Ectodermal cell (in vitro differentiated cells): ENCODE results near the gene DNAJC18.
A peak's percentile ranks its signal among the peaks of the same experiment; 100 is the strongest.

Source experiments
- H3K27ac ChIP-seq: 2 replicates; pipeline ENCODE4 v1.7.0; 2013; ENCODE audit warnings: mild to moderate bottlenecking, low read depth, low read length; ENCODE audit not compliant: insufficient read depth, poor library complexity, severe bottlenecking
- H3K27me3 ChIP-seq: 2 replicates; pipeline ENCODE4 v1.7.0; 2013; ENCODE audit warnings: mild to moderate bottlenecking, low read length; ENCODE audit not compliant: insufficient read depth, control insufficient read depth, poor library complexity, severe bottlenecking
- H3K36me3 ChIP-seq: one replicate; pipeline ENCODE4 v1.7.0; 2013; ENCODE audit warnings: low read length; ENCODE audit not compliant: control insufficient read depth, insufficient read depth
- H3K4me1 ChIP-seq: one replicate; pipeline ENCODE4 v1.7.0; 2013; ENCODE audit warnings: low read length; ENCODE audit not compliant: control insufficient read depth, insufficient read depth
- H3K4me3 ChIP-seq: 2 replicates; pipeline ENCODE4 v1.7.0; 2013; ENCODE audit warnings: low read depth, low read length, control low read depth; ENCODE audit not compliant: insufficient read depth
- H3K9me3 ChIP-seq: 2 replicates; pipeline ENCODE4 v1.7.0; 2013; ENCODE audit warnings: mild to moderate bottlenecking, low read length, moderate library complexity; ENCODE audit not compliant: control insufficient read depth
- WGBS, 2 experiments: methylation state at CpG; one replicate each; pipeline ENCODE4 v1.1.7; 2013; ENCODE audit warnings: missing lambda C conversion rate in 2 of 2; 5-methylcytosine and 5-hydroxymethylcytosine counted together

Gene DNAJC18

GRCh38 chr5:139475865-139476617 lies 36.7 kb upstream of the DNAJC18 start:
- H3K4me1 ChIP-seq = peaks cover 37% of the 10 kb centered on the region
- WGBS, 2 experiments = 96 to 97% methylated on average over 10 to 13 of the region's 13 CpGs
- no peak overlapping the region for H3K4me3 ChIP-seq
- H3K27ac ChIP-seq = no peak overlapping the region
- H3K36me3 ChIP-seq = no peaks in the 10 kb centered on the region
- no peaks in the 10 kb centered on the region for H3K27me3 ChIP-seq
- no peaks in the 10 kb centered on the region for H3K9me3 ChIP-seq

GRCh38 chr5:139474890-139475791 lies 35.8 kb upstream of the DNAJC18 start:
- Histone ChIP-seq H3K9me3 (no peaks in the 10 kb centered on the region), H3K27me3 (no peaks in the 10 kb centered on the region), H3K27ac (no peak overlapping the region), H3K36me3 (no peaks in the 10 kb centered on the region), H3K4me3 (no peak overlapping the region), H3K4me1 (peaks cover 38% of the 10 kb centered on the region)
- WGBS, 2 experiments = 87 to 91% methylated on average over 13 of the region's 13 CpGs

- Histone ChIP-seq H3K9me3 (no peaks in the 10 kb centered on the region), H3K27ac (peak overlapping the region; percentile 62), H3K4me1 (peaks cover 38% of the 10 kb centered on the region), H3K4me3 (no peak overlapping the region), H3K27me3 (no peaks in the 10 kb centered on the region), H3K36me3 (no peaks in the 10 kb centered on the region)
- 91% methylated on average over 2 of the region's 2 CpGs for WGBS, 2 experiments
Observed at GRCh38 chr5:139473565-139473964, 34.2 kb upstream of the DNAJC18 start.

GRCh38 chr5:139473105-139473504 lies 33.8 kb upstream of the DNAJC18 start:
- 17 to 19% methylated on average over 8 of the region's 8 CpGs for WGBS, 2 experiments
- Histone ChIP-seq H3K9me3 (no peaks in the 10 kb centered on the region), H3K27me3 (no peaks in the 10 kb centered on the region), H3K4me1 (peaks cover 38% of the 10 kb centered on the region), H3K4me3 (no peak overlapping the region), H3K36me3 (no peaks in the 10 kb centered on the region), H3K27ac (peak overlapping the region; percentile 62)

GRCh38 chr5:139472386-139473030 lies 33.2 kb upstream of the DNAJC18 start:
- Histone ChIP-seq H3K4me3 (no peak overlapping the region), H3K36me3 (no peaks in the 10 kb centered on the region), H3K9me3 (no peaks in the 10 kb centered on the region), H3K27ac (peak overlapping the region; percentile 62), H3K27me3 (no peaks in the 10 kb centered on the region), H3K4me1 (peaks cover 38% of the 10 kb centered on the region)
- WGBS, 2 experiments = 67 to 70% methylated on average over 14 to 15 of the region's 15 CpGs

GRCh38 chr5:139470821-139471300 lies 31.5 kb upstream of the DNAJC18 start, which contains the start of gene SMIM33:
Gene SMIM33, plus strand, starts transcription at chr5:139471004. Its CDS starts 118 bp downstream, at chr5:139471122.
- H3K9me3 ChIP-seq = no peaks in the 10 kb centered on the region
- WGBS, 2 experiments = 88 to 90% methylated on average over 9 of the region's 9 CpGs
- H3K4me1 ChIP-seq = peaks cover 38% of the 10 kb centered on the region
- no peaks in the 10 kb centered on the region for H3K36me3 ChIP-seq
- H3K4me3 ChIP-seq = no peak within 1 kb of the TSS
- H3K27ac ChIP-seq = no peak within 1 kb of the TSS
- H3K27me3 ChIP-seq = no peaks in the 10 kb centered on the region

- H3K36me3 ChIP-seq = no peaks in the 10 kb centered on the region
- no peak overlapping the region for H3K27ac ChIP-seq
- peaks cover 25% of the 10 kb centered on the region for H3K4me1 ChIP-seq
- 76 to 82% methylated on average over 8 of the region's 8 CpGs for WGBS, 2 experiments
- H3K27me3 ChIP-seq = no peaks in the 10 kb centered on the region
- no peaks in the 10 kb centered on the region for H3K9me3 ChIP-seq
- H3K4me3 ChIP-seq = no peak overlapping the region
Observed at GRCh38 chr5:139468421-139468931, 29.2 kb upstream of the DNAJC18 start.

GRCh38 chr5:139462586-139463276 lies 23.4 kb upstream of the DNAJC18 start, which contains the start of gene ECSCR:
Gene ECSCR, minus strand, starts transcription at chr5:139462743. Its CDS starts 73 bp downstream, at chr5:139462670.
- no peak within 1 kb of the TSS for H3K27ac ChIP-seq
- no peaks in the 10 kb centered on the region for H3K36me3 ChIP-seq
- H3K27me3 ChIP-seq = no peaks in the 10 kb centered on the region
- H3K9me3 ChIP-seq = no peaks in the 10 kb centered on the region
- WGBS, 2 experiments = 73 to 75% methylated on average over 10 of the region's 10 CpGs
- no peak within 1 kb of the TSS for H3K4me3 ChIP-seq
- peaks cover 15% of the 10 kb centered on the region for H3K4me1 ChIP-seq

- H3K27ac ChIP-seq = no peak overlapping the region
- H3K9me3 ChIP-seq = no peaks in the 10 kb centered on the region
- no peaks in the 10 kb centered on the region for H3K36me3 ChIP-seq
- no peak overlapping the region for H3K4me3 ChIP-seq
- WGBS, 2 experiments = 66 to 72% methylated on average over 5 of the region's 5 CpGs
- no peaks in the 10 kb centered on the region for H3K27me3 ChIP-seq
- peaks cover 15% of the 10 kb centered on the region for H3K4me1 ChIP-seq
Observed at GRCh38 chr5:139461698-139462097, 22.4 kb upstream of the DNAJC18 start.
